ENCODE results near the gene POFUT2.
A peak's percentile ranks its signal among the peaks of the same experiment; 100 is the strongest.

The POFUT2 gene

DNA sequence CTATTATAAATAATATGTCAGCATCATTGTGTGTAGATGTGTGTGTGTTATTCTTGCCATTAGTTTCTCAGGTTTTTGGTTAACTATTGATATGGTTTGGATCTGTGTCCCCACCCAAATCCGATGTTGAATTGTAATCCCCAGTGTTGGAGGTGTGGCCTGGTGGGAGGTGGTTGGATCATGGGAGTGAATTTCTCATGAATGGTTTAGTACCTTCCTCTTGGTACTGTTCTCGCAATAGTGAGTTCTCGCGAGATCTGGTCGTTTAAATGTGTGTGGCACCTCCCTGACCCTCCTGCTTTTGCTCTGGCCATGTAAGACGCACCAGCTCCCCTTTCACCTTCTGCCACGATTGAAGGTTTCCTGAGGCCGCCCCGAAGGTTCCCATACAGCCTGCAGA is 9.6 kb upstream of the POFUT2 start:
- DNase-seq = no peak

- DNase-seq = no peak
Observed at GRCh38 chr21:45296638-45297037, 8.9 kb upstream of the POFUT2 start.

GRCh38 chr21:45295576-45296365 is 8.1 kb upstream of the POFUT2 start:
- DNase-seq = no peak

GRCh38 chr21:45294509-45295291 is 7.0 kb upstream of the POFUT2 start:
- DNase-seq = no peak

- DNase-seq = no peak
Observed at GRCh38 chr21:45293726-45294401, 6.2 kb upstream of the POFUT2 start.

DNA sequence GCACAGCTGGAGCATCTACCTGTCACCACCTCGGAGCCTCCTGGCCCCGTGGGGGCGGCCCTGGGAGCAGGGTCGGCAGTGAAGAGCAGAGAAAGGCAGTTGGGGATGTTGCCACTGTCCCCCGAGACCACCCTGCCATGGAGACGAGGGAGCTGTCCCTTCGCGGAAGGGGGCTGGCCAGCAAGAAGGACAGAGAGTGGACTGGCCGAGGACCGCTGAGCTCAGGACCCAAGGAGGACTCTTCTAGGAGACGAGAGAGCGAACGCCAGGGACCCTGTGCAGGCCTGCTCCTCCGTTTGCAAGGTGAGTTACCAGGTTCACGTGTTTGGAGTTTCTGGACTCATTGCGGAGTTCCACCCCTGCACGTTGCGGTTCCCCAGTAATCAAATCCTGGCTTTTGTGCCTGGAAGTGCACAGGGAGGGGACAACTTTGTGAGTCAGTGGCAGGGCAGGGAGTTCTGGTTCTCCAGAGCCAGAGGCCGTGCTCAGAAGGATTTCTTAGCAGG is 5.6 kb upstream of the POFUT2 start:
- no peak for DNase-seq

DNA sequence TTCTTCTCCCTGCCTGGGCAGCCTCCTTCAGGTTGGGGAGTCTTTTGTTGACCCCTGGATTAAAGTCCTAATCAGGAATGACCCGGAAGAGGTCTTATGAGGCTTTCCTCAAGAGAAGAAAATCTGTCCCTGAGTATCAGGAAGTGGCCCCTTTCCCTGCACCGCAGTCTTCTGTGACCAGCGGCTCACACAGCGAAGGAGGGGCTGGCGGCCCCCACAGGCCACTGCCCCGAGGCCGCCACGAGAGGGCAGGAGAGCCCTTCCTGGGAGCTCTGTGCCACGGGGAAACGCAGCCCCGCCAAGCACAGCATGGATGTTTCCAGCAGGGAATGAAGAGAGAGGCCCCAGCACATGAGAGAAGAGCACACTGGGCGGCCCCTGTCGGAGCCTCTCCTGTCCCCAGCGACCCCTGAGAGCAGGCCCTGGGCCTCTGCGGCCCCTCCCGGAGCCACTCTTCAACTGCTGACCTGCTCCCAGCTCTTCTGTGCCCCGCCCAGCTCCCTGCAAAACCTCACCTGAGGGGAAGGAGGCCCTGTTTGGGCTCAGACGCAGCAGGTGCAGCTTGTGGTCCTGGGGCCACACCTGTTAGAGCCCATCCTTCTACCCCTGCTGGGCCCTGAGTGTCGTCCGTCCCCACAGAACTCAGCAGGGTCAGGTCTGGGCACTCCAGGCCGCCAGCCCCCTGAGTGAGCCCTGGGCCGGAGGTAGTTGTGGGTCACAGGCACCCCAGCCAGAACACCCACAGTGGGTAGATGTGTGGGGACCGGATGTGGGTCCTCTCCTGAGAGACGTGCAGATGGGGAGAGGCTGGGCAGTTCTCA is 4.9 kb upstream of the POFUT2 start:
- peak; percentile 64 for DNase-seq

GRCh38 chr21:45291613-45292398 is 4.1 kb upstream of the POFUT2 start:
- DNase-seq = no peak

GRCh38 chr21:45290948-45291612 is 3.4 kb upstream of the POFUT2 start:
- no peak for DNase-seq

DNA sequence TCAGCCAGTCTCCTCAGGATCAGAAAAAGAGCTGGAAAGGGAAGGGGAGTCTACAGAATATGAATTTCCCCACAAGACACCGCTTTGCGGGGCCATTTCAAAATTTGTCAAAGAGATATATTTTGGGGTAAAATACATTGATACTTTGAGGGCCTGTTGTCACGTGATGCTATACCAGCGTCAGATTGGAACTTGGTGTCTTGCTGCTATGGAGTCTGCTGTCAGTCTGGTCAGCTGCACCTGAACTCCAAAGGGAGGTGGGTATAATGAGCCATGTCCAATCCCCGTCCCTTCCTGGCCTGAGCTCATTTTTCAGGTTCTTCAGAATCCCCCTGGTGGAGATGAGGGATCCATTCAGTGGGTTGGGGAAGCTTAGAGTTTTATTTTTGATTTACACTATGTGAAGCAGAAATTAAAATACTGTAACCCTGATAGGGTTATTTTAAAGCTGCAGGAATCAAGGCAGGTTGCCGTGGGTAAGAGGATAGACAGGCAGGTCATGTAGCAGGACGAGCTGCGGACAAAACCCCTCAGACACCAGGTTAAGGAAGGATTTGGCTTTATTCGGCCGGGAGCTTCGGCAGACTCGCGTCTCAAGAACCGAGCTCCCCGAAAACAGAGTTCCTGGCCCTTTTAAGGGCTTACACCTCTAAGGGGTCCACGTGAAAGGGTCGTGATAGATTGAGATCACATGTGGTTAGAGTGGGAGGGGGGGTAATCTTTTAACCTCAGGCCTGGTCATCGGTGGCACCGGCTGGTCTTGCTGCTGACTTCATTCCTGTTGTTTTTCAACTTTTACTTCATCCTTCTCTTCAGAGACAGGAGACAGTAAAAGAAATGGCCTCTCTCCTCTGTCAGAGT is 2.2 kb upstream of the POFUT2 start:
- no peak for DNase-seq

GRCh38 chr21:45289134-45289533 is 1.4 kb upstream of the POFUT2 start:
- no peak for DNase-seq

GRCh38 chr21:45288441-45288841 is 746 bp upstream of the POFUT2 start:
- no peak for DNase-seq

DNA sequence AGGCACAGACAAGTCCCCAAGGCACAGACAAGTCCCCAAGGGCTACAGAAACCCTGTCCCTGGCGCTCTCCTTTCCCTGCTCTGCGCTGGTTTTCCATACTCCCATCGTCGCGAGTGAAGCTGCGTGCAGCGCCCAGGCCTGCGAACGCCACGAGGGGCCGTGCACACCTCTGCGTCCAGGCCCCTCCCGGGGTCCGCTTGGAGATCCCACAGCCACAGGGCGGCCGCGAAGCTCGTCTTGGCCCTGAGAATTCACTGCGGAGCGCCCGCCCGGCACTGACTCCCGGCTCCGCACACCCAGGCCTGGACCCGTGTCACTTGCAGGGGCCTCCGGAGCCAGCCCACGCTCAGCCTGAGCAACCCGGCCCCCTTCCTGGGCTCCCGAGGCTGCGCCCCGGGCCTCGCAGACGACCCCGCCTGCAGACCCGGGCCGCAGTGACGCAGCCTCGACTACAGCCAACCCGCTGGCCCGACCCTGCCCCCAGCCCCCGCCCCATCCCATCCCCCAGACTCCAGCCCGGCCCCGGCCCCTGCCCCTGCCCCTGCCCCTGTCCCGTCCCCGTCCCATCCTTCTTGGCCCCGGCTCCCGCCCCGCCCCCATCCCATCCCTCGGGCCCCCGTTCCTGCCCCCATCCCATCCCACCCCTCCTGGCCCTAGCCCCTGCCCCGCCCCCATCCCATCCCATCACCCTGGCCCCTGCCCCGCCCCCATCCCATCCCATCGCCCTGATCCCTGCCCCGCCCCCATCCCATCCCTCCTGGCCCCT is 841 bp downstream of the POFUT2 start:
- no peak for DNase-seq

GRCh38 chr21:45285266-45285931 is 2.3 kb downstream of the POFUT2 start:
- DNase-seq = no peak

DNA sequence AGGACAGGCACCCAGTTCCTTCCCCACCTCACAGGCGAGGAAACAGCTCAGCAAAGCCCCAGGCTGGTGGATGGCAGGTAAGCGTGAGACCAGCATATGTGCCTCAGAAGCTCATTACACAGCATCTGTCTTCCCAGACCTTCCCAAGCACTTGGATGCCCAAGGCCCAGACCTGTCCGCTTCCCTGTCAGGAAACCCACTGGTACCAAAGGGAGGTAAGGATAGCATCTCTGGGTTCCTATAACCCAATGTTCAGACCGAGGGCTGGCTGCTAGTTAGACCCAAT is 3.3 kb downstream of the POFUT2 start:
- no peak for DNase-seq

GRCh38 chr21:45283611-45284455 is 3.9 kb downstream of the POFUT2 start:
- no peak for DNase-seq

- no peak for DNase-seq
Observed at GRCh38 chr21:45283035-45283610, 4.6 kb downstream of the POFUT2 start.
